ENCODE data around the gene CAMTA1.

DNA sequence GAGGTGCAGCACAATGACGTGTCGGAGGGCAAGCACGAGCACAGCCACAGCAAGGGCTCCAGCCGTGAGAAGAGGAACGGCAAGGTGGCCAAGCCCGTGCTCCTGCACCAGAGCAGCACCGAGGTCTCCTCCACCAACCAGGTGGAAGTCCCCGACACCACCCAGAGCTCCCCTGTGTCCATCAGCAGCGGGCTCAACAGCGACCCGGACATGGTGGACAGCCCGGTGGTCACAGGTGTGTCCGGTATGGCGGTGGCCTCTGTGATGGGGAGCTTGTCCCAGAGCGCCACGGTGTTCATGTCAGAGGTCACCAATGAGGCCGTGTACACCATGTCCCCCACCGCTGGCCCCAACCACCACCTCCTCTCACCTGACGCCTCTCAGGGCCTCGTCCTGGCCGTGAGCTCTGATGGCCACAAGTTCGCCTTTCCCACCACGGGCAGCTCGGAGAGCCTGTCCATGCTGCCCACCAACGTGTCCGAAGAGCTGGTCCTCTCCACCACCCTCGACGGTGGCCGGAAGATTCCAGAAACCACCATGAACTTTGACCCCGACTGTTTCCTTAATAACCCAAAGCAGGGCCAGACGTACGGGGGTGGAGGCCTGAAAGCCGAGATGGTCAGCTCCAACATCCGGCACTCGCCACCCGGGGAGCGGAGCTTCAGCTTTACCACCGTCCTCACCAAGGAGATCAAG is 878.3 kb downstream of the CAMTA1 start:
- TF ChIP-seq, protein P1, sequence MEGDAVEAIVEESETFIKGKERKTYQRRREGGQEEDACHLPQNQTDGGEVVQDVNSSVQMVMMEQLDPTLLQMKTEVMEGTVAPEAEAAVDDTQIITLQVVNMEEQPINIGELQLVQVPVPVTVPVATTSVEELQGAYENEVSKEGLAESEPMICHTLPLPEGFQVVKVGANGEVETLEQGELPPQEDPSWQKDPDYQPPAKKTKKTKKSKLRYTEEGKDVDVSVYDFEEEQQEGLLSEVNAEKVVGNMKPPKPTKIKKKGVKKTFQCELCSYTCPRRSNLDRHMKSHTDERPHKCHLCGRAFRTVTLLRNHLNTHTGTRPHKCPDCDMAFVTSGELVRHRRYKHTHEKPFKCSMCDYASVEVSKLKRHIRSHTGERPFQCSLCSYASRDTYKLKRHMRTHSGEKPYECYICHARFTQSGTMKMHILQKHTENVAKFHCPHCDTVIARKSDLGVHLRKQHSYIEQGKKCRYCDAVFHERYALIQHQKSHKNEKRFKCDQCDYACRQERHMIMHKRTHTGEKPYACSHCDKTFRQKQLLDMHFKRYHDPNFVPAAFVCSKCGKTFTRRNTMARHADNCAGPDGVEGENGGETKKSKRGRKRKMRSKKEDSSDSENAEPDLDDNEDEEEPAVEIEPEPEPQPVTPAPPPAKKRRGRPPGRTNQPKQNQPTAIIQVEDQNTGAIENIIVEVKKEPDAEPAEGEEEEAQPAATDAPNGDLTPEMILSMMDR (IDR thresholded peaks at IDR 0.05): no peak
- no peak for TF ChIP-seq EZH2phosphoT487 (IDR thresholded peaks at IDR 0.05)
- TF ChIP-seq EZH2 (IDR thresholded peaks at IDR 0.05): no peak

Measured in neural progenitor cell (in vitro differentiated cells).